ENCODE results near the gene NCKAP5. TPM values are rescaled to one million over a fixed set of nuclear protein-coding genes. Genes with fewer than 3 reads are reported as not detected.

The NCKAP5 gene
- total and polyA plus RNA-seq, 4 donors, result 0.57 to 2.8 (median 2.4) TPM

DNA sequence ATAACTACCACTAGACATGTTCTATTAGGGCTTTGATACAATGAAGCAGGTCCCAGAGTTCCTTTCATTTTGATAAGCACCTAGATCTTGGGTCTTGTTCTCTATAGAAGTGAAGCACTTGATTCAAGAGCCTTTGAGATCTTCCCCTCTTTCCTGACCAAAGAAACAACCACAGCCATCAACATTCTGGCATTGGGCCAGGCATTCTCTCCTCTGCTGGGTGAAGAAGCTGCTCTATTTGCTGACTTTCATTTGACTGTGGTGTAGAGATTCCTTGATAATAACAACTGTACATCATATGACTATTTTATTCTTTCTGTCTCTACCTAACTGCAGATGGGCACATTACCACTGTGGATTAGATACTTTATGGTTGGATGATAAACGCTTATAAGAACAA, 801.7 kb downstream of the NCKAP5 start:
- no peak overlapping the region for H3K4me3 ChIP-seq (ENCODE audit: low read depth in 1 of 3, low read length in 3 of 3)
- no peaks in the 10 kb centered on the region for H3K9me3 ChIP-seq (ENCODE audit: control insufficient read depth in 4 of 4, low read length in 3 of 4)
- no peaks in the 10 kb centered on the region for H3K27me3 ChIP-seq (ENCODE audit: control insufficient read depth in 4 of 4, insufficient read depth in 4 of 4, low read length in 3 of 4)
- no peaks in the 10 kb centered on the region for H3K36me3 ChIP-seq (ENCODE audit: control insufficient read depth in 4 of 4, insufficient read depth in 3 of 4, low read depth in 1 of 4, low read length in 3 of 4)
- H3K4me1 ChIP-seq (ENCODE audit: control insufficient read depth in 4 of 4, insufficient read depth in 4 of 4, low read length in 3 of 4), result no peaks in the 10 kb centered on the region
- 96% methylated on average over 1 of the region's 1 CpG for WGBS
- no peak overlapping the region for H3K9ac ChIP-seq (ENCODE audit: low read depth in 1 of 2, low read length in 2 of 2)
- H3K27ac ChIP-seq (ENCODE audit: low read depth in 1 of 2, low read length in 2 of 2), result no peak overlapping the region
- DNase-seq (ENCODE audit: low spot score), result no peak
- TF ChIP-seq REST (IDR thresholded peaks at IDR 0.05) (no peak), FOXA1 (IDR thresholded peaks at IDR 0.05) (no peak), CTCF (IDR thresholded peaks at IDR 0.05; ENCODE audit: low read depth, low read length, missing input control) (no peak), JUND (IDR thresholded peaks at IDR 0.05) (no peak), YY1 (IDR thresholded peaks at IDR 0.05) (no peak), SP1 (IDR thresholded peaks at IDR 0.05) (no peak), NR2F2 (IDR thresholded peaks at IDR 0.05) (no peak), RXRA (IDR thresholded peaks at IDR 0.05) (no peak), GABPA (IDR thresholded peaks at IDR 0.05 in 1 of 2, conservative IDR thresholded peaks at IDR 0.05 in 1 of 2) (no peak), TAF1 (conservative IDR thresholded peaks at IDR 0.05) (no peak), FOXA2 (IDR thresholded peaks at IDR 0.05) (no peak), EGR1 (IDR thresholded peaks at IDR 0.05; ENCODE audit: low read depth in 2 of 2) (no peak), RAD21 (IDR thresholded peaks at IDR 0.05) (no peak), HNF4A (conservative IDR thresholded peaks at IDR 0.05) (no peak), HNF4G (IDR thresholded peaks at IDR 0.05) (no peak), MAX (IDR thresholded peaks at IDR 0.05) (no peak)
- TF ChIP-seq, protein P1, sequence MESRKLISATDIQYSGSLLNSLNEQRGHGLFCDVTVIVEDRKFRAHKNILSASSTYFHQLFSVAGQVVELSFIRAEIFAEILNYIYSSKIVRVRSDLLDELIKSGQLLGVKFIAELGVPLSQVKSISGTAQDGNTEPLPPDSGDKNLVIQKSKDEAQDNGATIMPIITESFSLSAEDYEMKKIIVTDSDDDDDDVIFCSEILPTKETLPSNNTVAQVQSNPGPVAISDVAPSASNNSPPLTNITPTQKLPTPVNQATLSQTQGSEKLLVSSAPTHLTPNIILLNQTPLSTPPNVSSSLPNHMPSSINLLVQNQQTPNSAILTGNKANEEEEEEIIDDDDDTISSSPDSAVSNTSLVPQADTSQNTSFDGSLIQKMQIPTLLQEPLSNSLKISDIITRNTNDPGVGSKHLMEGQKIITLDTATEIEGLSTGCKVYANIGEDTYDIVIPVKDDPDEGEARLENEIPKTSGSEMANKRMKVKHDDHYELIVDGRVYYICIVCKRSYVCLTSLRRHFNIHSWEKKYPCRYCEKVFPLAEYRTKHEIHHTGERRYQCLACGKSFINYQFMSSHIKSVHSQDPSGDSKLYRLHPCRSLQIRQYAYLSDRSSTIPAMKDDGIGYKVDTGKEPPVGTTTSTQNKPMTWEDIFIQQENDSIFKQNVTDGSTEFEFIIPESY (IDR thresholded peaks at IDR 0.05), result no peak
- TF ChIP-seq, protein P2, sequence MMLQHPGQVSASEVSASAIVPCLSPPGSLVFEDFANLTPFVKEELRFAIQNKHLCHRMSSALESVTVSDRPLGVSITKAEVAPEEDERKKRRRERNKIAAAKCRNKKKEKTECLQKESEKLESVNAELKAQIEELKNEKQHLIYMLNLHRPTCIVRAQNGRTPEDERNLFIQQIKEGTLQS (IDR thresholded peaks at IDR 0.05), result no peak
